DOHH2 (cell line): ENCODE measurements around the gene LENG8.

Experiments used
- EZH2phosphoT487 ChIP-seq: fragments of 200-600 bp; sonication (generic); IDR thresholded peaks from 2 replicates; pipeline ENCODE4 v1.6.1; 2017; ENCODE audit warnings: borderline replicate concordance, mild to moderate bottlenecking, antibody characterized with exemption, low read length, moderate library complexity, mixed read lengths
- TF ChIP-seq, protein P1 (sequence below): fragments of 200-600 bp; sonication (generic); IDR thresholded peaks from one replicate; pipeline ENCODE4 v1.5.1; 2014; ENCODE audit warnings: antibody characterized with exemption, mild to moderate bottlenecking, low read depth, low read length; ENCODE audit not compliant: poor library complexity, severe bottlenecking

- TF ChIP-seq, protein P1, sequence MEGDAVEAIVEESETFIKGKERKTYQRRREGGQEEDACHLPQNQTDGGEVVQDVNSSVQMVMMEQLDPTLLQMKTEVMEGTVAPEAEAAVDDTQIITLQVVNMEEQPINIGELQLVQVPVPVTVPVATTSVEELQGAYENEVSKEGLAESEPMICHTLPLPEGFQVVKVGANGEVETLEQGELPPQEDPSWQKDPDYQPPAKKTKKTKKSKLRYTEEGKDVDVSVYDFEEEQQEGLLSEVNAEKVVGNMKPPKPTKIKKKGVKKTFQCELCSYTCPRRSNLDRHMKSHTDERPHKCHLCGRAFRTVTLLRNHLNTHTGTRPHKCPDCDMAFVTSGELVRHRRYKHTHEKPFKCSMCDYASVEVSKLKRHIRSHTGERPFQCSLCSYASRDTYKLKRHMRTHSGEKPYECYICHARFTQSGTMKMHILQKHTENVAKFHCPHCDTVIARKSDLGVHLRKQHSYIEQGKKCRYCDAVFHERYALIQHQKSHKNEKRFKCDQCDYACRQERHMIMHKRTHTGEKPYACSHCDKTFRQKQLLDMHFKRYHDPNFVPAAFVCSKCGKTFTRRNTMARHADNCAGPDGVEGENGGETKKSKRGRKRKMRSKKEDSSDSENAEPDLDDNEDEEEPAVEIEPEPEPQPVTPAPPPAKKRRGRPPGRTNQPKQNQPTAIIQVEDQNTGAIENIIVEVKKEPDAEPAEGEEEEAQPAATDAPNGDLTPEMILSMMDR = no peak
- no peak for TF ChIP-seq EZH2phosphoT487
These were observed 23.6 kb upstream of the LENG8 start for GRCh38 chr19:54425382-54425723.
